ENCODE data around the gene PTPRM. TPM values are rescaled to one million over a fixed set of nuclear protein-coding genes. Genes with fewer than 3 reads are reported as not detected.

The PTPRM gene
- polyA plus RNA-seq, 1 donor (not counting 4 experiments of a cell fraction or from before 2014, with no cell fraction given), result 54.5 TPM

DNA sequence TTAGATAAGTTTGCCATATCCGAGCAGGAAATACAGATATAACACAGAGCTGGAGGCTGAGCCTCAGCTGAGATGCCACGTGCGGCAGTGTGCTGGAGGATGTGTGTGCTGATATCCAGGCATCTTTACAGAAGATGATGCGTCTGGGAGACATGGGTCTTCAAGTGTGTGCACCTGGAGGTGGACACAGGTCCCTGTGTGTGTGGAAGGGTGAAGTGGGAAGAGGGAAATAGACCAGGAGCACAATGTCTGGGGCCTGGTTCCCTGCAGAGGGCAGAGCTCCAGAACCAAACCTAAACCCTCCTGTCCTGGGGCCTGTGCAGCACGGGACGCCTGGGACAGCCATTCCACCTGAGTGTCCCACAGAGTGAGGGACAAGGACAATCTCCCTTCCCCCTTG lies 861.8 kb downstream of the PTPRM start:
- Histone ChIP-seq H3K27ac (ENCODE audit: control insufficient read depth, insufficient read depth, low read length) (no peak overlapping the region), H3K36me3 (ENCODE audit: control insufficient read depth in 2 of 2, extremely low read depth in 1 of 2, insufficient read depth in 2 of 2, low read length in 2 of 2) (no peaks in the 10 kb centered on the region), H3K9me1 (ENCODE audit: control insufficient read depth, extremely low read depth, insufficient read depth, low read length) (no peaks in the 10 kb centered on the region), H3K4me3 (ENCODE audit: control insufficient read depth in 2 of 3, extremely low read depth in 1 of 3, insufficient read depth in 2 of 3, low read depth in 1 of 3, low read length in 3 of 3) (no peak overlapping the region), H3K4me2 (ENCODE audit: control insufficient read depth, extremely low read depth, insufficient read depth, low read depth, low read length) (no peak overlapping the region), H2AFZ (ENCODE audit: control insufficient read depth, low read length) (no peak overlapping the region), H3K4me1 (ENCODE audit: control insufficient read depth, extremely low read depth, insufficient read depth, low read length) (peaks cover 16% of the 10 kb centered on the region), H3K27me3 (ENCODE audit: control insufficient read depth, extremely low read depth, insufficient read depth, low read length) (no peaks in the 10 kb centered on the region), H4K20me1 (ENCODE audit: control insufficient read depth, extremely low read depth, insufficient read depth, low read length) (no peaks in the 10 kb centered on the region), H3K79me2 (ENCODE audit: control insufficient read depth, insufficient read depth, low read length) (no peaks in the 10 kb centered on the region), H3K9me3 (ENCODE audit: control insufficient read depth, low read depth, low read length) (no peaks in the 10 kb centered on the region), H3K9ac (ENCODE audit: control insufficient read depth, extremely low read depth, insufficient read depth, low read length) (no peak overlapping the region)
- FAIRE-seq (no peak), DNase-seq (ENCODE audit: low read depth, low spot score) (no peak)
- TF ChIP-seq CTCF (optimal IDR thresholded peaks at IDR 0.05 in 1 of 3, IDR thresholded peaks at IDR 0.05 in 1 of 3, conservative IDR thresholded peaks at IDR 0.05 in 1 of 3; ENCODE audit: extremely low read depth in 1 of 3, insufficient read depth in 2 of 3, low read length in 3 of 3), result no peak
- no peak for TF ChIP-seq EZH2 (IDR thresholded peaks at IDR 0.05; ENCODE audit: low read length)
- dilution Hi-C loops (cut with MboI; ENCODE audit: extremely low pct_ligation_motif_present, low sequenced_read_pairs), result no loop called here

DNA sequence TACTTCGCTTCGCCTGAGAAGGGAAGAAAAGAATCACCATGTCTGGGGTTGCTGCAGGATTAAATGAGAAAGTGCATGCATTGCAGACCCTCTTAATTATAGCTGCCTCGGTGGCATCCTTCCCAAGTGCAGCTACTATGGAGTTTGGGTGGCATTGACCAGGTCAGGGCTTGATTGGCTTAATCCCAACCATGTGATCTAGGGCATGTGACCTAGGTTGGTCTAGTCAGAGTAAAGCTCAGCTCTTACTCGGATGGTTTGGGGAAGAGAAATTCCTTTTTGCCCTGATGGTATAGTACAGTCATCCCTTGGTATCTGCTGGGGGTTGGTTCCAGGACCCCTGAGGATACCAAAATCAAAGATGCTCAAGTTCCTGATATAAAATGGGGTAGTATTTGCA lies 863.9 kb downstream of the PTPRM start:
- no peak overlapping the region for H3K9ac ChIP-seq (ENCODE audit: control insufficient read depth, extremely low read depth, insufficient read depth, low read length)
- no peak overlapping the region for H3K4me3 ChIP-seq (ENCODE audit: control insufficient read depth in 2 of 3, extremely low read depth in 1 of 3, insufficient read depth in 2 of 3, low read depth in 1 of 3, low read length in 3 of 3)
- FAIRE-seq (no peak), DNase-seq (ENCODE audit: low read depth, low spot score) (no peak)
- H3K4me2 ChIP-seq (ENCODE audit: control insufficient read depth, extremely low read depth, insufficient read depth, low read depth, low read length), result no peak overlapping the region
- no peaks in the 10 kb centered on the region for H3K36me3 ChIP-seq (ENCODE audit: control insufficient read depth in 2 of 2, extremely low read depth in 1 of 2, insufficient read depth in 2 of 2, low read length in 2 of 2)
- TF ChIP-seq CTCF (optimal IDR thresholded peaks at IDR 0.05 in 1 of 3, IDR thresholded peaks at IDR 0.05 in 1 of 3, conservative IDR thresholded peaks at IDR 0.05 in 1 of 3; ENCODE audit: extremely low read depth in 1 of 3, insufficient read depth in 2 of 3, low read length in 3 of 3) (no peak), EZH2 (IDR thresholded peaks at IDR 0.05; ENCODE audit: low read length) (no peak)
- H2AFZ ChIP-seq (ENCODE audit: control insufficient read depth, low read length), result no peak overlapping the region
- H4K20me1 ChIP-seq (ENCODE audit: control insufficient read depth, extremely low read depth, insufficient read depth, low read length), result no peaks in the 10 kb centered on the region
- dilution Hi-C loops (cut with MboI; ENCODE audit: extremely low pct_ligation_motif_present, low sequenced_read_pairs), result no loop called here
- H3K27ac ChIP-seq (ENCODE audit: control insufficient read depth, insufficient read depth, low read length), result no peak overlapping the region
- H3K9me3 ChIP-seq (ENCODE audit: control insufficient read depth, low read depth, low read length), result no peaks in the 10 kb centered on the region
- peaks cover under 1% of the 10 kb centered on the region for H3K4me1 ChIP-seq (ENCODE audit: control insufficient read depth, extremely low read depth, insufficient read depth, low read length)
- no peaks in the 10 kb centered on the region for H3K79me2 ChIP-seq (ENCODE audit: control insufficient read depth, insufficient read depth, low read length)
- H3K27me3 ChIP-seq (ENCODE audit: control insufficient read depth, extremely low read depth, insufficient read depth, low read length), result peaks cover 11% of the 10 kb centered on the region
- H3K9me1 ChIP-seq (ENCODE audit: control insufficient read depth, extremely low read depth, insufficient read depth, low read length), result peaks cover 3% of the 10 kb centered on the region
